GM13977 (cell line): ENCODE results near the gene CTU2.

Experiments
- DNase-seq: peaks from one replicate; pipeline ENCODE4 v3.0.0; 2012; ENCODE audit warnings: low spot score
- in situ Hi-C: fragments of 300-500 bp; cut with MboI; formaldehyde crosslinking; loops from one replicate; pipeline ENCODE4 v1.12.0; 2022; ENCODE audit warnings: low sequenced_read_pairs, low pct_unique_long_range_greater_than_20kb, mixed read lengths, inconsistent platforms; ENCODE audit not compliant: unreplicated experiment
- TF ChIP-seq, protein P1 (sequence below): IDR thresholded peaks from 2 replicates; pipeline ENCODE4 v1.5.1; 2012; ENCODE audit warnings: mild to moderate bottlenecking, control low read depth; ENCODE audit not compliant: insufficient read depth; ENCODE audit errors: extremely low read depth, missing control alignments

Gene CTU2

DNA sequence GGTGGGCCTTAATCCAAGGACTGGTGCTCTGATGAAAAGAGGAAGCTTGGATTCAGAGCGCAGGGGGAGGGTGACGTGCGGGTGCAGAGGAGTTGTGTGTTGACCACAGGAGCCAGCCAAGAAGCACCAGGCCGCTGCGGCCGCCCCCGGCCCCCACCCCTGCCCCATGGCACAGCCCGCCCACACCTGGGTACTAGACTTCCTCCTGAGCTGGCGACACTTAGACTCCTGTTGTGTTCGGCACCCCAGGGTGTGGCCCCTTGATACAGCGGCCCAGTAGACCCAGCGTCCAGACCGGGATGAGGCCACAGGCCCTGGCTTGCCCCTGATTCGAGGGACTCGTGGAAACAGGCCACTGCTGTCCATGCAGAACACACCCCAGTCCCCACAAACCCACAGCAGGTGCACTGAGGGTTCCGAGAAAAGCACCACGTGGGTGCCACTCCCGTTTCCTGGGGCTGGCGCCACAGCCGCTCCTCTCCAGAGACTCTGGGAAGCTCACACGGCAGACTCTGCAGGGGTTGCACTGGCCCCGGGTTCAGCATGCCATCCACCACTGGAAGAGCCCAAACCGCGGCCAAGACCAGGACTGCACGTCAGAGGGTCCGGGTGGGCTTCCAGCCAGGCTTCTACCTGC lies 14.3 kb upstream of the CTU2 start:
- in situ Hi-C loops = no loop called here
- DNase-seq = no peak

DNA sequence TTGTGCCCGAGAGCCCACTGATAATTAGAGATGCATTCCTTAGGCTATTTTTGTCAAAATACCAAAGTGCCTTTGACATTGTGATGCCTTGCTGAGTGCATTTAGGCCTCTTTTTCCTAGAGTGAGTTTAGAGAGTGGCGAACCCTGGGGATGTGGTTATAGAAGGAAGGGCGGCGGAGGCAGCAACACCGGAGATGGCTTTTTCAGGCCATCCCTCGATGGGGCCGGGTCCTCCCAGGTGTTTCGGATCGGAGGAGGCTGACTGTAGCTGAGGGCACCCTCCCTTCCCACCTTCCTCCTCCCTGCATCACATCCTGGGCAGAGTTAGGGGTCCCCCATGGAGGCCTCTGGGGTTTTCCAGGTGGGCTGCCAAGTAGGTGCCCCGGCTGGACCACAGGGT lies 13.4 kb upstream of the CTU2 start:
- DNase-seq = no peak
- in situ Hi-C loops = no loop called here
- TF ChIP-seq, protein P1, sequence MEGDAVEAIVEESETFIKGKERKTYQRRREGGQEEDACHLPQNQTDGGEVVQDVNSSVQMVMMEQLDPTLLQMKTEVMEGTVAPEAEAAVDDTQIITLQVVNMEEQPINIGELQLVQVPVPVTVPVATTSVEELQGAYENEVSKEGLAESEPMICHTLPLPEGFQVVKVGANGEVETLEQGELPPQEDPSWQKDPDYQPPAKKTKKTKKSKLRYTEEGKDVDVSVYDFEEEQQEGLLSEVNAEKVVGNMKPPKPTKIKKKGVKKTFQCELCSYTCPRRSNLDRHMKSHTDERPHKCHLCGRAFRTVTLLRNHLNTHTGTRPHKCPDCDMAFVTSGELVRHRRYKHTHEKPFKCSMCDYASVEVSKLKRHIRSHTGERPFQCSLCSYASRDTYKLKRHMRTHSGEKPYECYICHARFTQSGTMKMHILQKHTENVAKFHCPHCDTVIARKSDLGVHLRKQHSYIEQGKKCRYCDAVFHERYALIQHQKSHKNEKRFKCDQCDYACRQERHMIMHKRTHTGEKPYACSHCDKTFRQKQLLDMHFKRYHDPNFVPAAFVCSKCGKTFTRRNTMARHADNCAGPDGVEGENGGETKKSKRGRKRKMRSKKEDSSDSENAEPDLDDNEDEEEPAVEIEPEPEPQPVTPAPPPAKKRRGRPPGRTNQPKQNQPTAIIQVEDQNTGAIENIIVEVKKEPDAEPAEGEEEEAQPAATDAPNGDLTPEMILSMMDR = no peak

More for the DNA sequence above, 14.3 kb upstream of the CTU2 start:
- TF ChIP-seq, protein P1 = no peak

DNA sequence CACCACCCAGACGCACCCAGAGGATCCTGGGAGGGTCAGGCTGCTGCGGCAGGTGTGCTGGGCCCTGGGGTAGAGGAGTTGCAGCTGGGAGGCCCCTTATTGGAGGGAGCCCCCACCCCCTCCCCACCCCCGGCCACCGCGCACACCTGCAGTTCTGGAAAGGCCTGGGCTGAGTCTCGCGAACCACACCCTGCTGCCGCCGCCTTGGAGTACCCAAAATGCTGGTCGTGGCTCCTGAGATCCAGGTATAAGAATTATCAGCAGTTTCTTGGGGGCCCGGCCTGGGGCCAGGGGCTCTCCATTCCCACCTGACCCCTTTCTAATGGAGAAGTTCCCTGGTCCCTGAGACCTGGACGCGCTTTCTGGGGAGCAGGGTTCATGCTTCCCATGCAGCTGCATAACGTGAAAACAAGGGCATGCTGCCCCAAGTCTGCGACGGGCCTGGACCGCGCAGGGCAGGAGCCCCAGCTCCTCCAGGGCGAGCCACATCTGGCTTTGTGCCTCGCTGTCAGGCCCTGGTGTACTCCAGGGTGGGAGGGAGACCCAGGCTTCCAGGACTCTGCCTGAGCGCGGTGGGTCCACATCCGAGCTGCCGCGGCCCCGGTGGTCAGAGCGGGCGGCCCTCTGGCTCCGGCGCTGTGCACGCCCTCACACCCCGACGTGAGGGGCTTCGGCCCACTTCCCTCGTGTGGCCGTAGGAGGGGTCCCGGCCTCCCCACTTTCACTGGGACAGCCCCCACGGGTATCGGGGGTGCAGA lies 12.7 kb upstream of the CTU2 start:
- TF ChIP-seq, protein P1 = no peak
- no peak for DNase-seq
- in situ Hi-C loops = no loop called here

DNA sequence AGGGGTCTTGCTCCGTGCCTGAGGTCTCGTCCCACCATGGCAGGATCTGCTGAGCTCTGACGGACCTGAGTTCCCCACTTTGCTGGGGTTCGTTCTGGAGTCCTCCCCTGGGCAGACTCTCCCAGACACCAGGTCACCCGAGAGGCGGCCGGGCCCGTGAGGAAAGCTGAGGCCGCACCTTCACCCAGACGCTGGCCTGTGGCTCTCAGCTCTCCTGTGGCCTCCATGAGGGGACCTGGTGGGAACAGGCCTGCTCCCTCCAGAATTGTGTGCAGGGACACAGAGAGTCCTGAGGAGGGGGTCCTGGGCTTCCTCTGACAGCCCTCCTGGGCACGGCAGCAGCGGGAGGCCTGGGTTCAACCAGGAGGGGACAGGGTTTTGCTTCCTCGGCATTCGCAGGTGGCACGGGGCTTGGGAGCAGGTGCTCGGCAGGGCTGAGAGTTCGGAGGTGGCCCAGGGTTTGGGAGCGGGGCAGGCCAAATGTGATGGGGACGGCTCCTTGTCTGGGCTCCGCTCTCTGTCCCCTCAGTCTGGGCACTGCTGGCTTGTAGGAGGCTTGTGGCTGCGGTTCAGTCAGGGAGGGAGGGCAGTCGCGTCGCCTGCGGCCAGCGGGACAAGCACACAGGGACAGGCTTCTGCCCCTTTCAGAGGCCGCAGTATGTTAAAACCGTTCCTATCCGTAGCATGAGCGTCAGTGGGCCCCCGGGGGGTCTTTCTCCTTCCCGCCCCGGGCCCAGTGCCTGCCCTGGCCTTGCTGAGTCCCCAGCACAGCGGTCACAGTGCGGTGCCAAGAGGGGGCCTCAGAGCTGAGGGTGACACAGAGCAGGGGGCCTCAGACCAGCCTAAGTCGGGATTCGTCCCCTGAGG lies 11.8 kb upstream of the CTU2 start:
- TF ChIP-seq, protein P1 = no peak
- in situ Hi-C loops = no loop called here
- no peak for DNase-seq

DNA sequence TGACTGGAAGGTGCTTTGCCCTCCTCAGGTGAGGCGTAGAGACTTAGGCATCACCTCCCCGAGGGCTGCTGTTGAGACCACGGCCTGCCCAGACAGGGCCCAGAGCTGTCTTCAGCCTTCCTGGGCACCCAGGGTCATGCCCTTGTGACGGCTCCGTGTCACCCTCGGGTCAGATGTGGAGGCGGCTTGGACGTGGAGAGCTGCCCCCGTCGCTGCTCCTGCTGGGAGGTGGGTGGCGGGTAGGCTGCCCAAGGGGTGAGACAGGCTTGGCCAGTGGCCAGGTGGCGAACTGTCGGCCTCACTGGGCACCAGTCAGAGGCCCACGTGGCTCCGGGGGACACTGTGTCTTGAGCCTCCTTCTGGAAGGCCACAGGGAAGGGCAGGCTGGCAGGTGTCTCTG lies 11.1 kb upstream of the CTU2 start:
- DNase-seq = no peak
- TF ChIP-seq, protein P1 = no peak
- in situ Hi-C loops = no loop called here

DNA sequence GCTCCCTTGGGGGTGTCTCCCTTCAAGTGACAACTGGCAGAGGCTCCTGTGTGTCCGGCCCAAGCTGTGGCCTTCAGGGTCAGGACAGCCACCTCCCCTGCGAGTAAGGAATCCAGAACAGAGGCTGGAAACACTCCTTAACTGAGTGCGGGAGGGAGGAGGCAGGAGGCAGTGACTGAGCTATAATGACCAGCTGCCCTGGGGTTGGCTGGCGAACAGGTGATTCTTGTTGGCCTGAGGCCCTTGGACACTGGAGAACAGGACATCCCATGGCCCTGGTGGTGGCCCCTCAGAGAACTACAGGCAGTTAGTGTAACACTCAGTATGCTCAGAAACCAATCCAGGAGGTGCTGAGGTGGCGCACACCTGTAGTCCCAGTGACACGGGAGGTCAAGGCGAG lies 10.6 kb upstream of the CTU2 start:
- DNase-seq = no peak
- TF ChIP-seq, protein P1 = no peak
- in situ Hi-C loops = no loop called here
